ENCODE results near the gene ERGIC1. TPM values are rescaled to one million over a fixed set of nuclear protein-coding genes. Genes with fewer than 3 reads are reported as not detected.

Gene ERGIC1
- total and polyA plus RNA-seq, 10 of the 15 experiments (the other 5 are each of a cell fraction or from before 2014, with no cell fraction given), result 8.8 to 104 (median 76.3) TPM

DNA sequence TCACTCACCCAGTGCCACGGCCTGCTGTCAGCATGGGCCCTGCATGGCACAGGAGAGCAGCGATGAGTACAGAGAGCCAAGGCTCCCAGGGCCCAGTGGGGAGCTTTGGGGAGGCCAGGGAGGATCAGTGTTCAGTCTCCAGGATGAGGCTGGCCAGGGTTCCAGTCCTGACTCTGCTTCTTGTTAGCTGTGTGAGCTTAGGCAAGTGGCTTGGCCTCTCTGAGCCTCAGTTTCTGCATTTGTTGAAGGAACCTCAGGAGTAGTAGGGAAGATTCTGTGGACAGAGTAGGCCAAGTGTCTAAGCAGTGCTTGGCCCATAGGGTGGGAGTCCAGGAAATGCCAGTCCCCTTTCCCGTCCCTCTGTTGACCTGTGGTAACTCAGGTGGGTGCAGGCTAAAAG is 39.5 kb downstream of the ERGIC1 start:
- ChIA-PET SMC1A (ENCODE audit: uncharacterized antibody, unreplicated experiment) (interaction anchor here (1.3 kb wide), 1 partner anchor 45 kb away, joined by 3 read pairs; no protein-coding TSS in a partner anchor), POLR2A (no interaction called here), CTCF (interaction anchor here (1.5 kb wide), 1 partner anchor 102 kb away, joined by 3 read pairs; the partner anchor contains the start of gene DUSP1), RAD21 (ENCODE audit: unreplicated experiment) (no interaction called here)
- H3K4me1 ChIP-seq (ENCODE audit: control insufficient read depth, insufficient read depth, low read length), result peaks cover 3% of the 10 kb centered on the region
- H3K4me2 ChIP-seq (ENCODE audit: control insufficient read depth, insufficient read depth), result no peak overlapping the region
- H3K27me3 ChIP-seq (replicated peaks in 1 of 2; ENCODE audit: control insufficient read depth in 2 of 2, insufficient read depth in 2 of 2, low read length in 1 of 2), result no peaks in the 10 kb centered on the region
- H3K36me3 ChIP-seq (ENCODE audit: control insufficient read depth in 2 of 2, insufficient read depth in 2 of 2, low read length in 1 of 2), result peaks cover 0 to 4% of the 10 kb centered on the region in 2 experiments; a peak in 1 of 4 replicates
- 85% methylated on average over 3 of the region's 3 CpGs for WGBS (ENCODE audit: insufficient coverage, insufficient replicate concordance, low lambda C conversion rate, missing lambda C conversion rate)
- DNase-seq (ENCODE audit: low read depth, low spot score) (no peak), FAIRE-seq (no peak), ATAC-seq (no peak)
- H2AFZ ChIP-seq (ENCODE audit: control insufficient read depth, low read depth, low read length), result no peak overlapping the region
- no peaks in the 10 kb centered on the region for H3K9me3 ChIP-seq (replicated peaks; ENCODE audit: control insufficient read depth, insufficient read depth, low read length)
- H3K4me3 ChIP-seq, result no peak overlapping the region
- peaks cover 3% of the 10 kb centered on the region; the same call in 1 of the 2 replicates for H4K20me1 ChIP-seq (ENCODE audit: control insufficient read depth, insufficient read depth)
- no peak overlapping the region; the same call in 1 of the 2 replicates for H3K27ac ChIP-seq (ENCODE audit: control insufficient read depth, insufficient read depth)
- in situ Hi-C loops (cut with MboI), result no loop called here
- TF ChIP-seq POLR2AphosphoS5 (IDR thresholded peaks at IDR 0.05; ENCODE audit: low read length) (no peak), TAF1 (IDR thresholded peaks at IDR 0.05; ENCODE audit: borderline replicate concordance, low read depth, low read length) (no peak)
- TF ChIP-seq, protein P1, sequence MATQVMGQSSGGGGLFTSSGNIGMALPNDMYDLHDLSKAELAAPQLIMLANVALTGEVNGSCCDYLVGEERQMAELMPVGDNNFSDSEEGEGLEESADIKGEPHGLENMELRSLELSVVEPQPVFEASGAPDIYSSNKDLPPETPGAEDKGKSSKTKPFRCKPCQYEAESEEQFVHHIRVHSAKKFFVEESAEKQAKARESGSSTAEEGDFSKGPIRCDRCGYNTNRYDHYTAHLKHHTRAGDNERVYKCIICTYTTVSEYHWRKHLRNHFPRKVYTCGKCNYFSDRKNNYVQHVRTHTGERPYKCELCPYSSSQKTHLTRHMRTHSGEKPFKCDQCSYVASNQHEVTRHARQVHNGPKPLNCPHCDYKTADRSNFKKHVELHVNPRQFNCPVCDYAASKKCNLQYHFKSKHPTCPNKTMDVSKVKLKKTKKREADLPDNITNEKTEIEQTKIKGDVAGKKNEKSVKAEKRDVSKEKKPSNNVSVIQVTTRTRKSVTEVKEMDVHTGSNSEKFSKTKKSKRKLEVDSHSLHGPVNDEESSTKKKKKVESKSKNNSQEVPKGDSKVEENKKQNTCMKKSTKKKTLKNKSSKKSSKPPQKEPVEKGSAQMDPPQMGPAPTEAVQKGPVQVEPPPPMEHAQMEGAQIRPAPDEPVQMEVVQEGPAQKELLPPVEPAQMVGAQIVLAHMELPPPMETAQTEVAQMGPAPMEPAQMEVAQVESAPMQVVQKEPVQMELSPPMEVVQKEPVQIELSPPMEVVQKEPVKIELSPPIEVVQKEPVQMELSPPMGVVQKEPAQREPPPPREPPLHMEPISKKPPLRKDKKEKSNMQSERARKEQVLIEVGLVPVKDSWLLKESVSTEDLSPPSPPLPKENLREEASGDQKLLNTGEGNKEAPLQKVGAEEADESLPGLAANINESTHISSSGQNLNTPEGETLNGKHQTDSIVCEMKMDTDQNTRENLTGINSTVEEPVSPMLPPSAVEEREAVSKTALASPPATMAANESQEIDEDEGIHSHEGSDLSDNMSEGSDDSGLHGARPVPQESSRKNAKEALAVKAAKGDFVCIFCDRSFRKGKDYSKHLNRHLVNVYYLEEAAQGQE (IDR thresholded peaks at IDR 0.05; ENCODE audit: low read depth, low read length), result no peak
- BruUV-seq (replicated peaks), result no TSS peak
- peaks cover 5% of the 10 kb centered on the region for H3K79me2 ChIP-seq (ENCODE audit: control insufficient read depth, insufficient read depth, low read length)
- intact Hi-C loops (cut with micrococcal nuclease; ENCODE audit: unreplicated experiment), result no loop called here
- H3K9ac ChIP-seq (ENCODE audit: control insufficient read depth, insufficient read depth, low read length), result no peak overlapping the region
